Measurements from ENCODE around the gene UNC13A. TPM values are rescaled to one million over a fixed set of nuclear protein-coding genes. Genes with fewer than 3 reads are reported as not detected.

Gene UNC13A
- total RNA-seq, 1 experiment from 2014 or later, result 22.2 TPM

- no peak overlapping the region for H3K27ac ChIP-seq (ENCODE audit: insufficient read length, low read depth, low read length)
- H3K27ac Mint-ChIP-seq, result peak overlapping the region; percentile 70 to 96 (median 83); a peak in 5 of 7 replicates
- H3T11ph ChIP-seq (ENCODE audit: low read length), result no peak overlapping the region
- H3K36me3 Mint-ChIP-seq (ENCODE audit: insufficient read depth in 1 of 3, low read depth in 3 of 3), result peaks cover 8 to 25% (median 22%) of the 10 kb centered on the region in 3 experiments; a peak in 6 of 7 replicates
- TF ChIP-seq, protein P1, sequence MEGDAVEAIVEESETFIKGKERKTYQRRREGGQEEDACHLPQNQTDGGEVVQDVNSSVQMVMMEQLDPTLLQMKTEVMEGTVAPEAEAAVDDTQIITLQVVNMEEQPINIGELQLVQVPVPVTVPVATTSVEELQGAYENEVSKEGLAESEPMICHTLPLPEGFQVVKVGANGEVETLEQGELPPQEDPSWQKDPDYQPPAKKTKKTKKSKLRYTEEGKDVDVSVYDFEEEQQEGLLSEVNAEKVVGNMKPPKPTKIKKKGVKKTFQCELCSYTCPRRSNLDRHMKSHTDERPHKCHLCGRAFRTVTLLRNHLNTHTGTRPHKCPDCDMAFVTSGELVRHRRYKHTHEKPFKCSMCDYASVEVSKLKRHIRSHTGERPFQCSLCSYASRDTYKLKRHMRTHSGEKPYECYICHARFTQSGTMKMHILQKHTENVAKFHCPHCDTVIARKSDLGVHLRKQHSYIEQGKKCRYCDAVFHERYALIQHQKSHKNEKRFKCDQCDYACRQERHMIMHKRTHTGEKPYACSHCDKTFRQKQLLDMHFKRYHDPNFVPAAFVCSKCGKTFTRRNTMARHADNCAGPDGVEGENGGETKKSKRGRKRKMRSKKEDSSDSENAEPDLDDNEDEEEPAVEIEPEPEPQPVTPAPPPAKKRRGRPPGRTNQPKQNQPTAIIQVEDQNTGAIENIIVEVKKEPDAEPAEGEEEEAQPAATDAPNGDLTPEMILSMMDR (conservative IDR thresholded peaks at IDR 0.05), result no peak
- no peaks in the 10 kb centered on the region for H3K27me3 ChIP-seq (ENCODE audit: insufficient read depth, low read length)
- no peak overlapping the region for H2AK5ac ChIP-seq (ENCODE audit: insufficient read length, low read length)
- no peaks in the 10 kb centered on the region for H3K9me3 Mint-ChIP-seq
- H2AFZ ChIP-seq (ENCODE audit: low read length), result no peak overlapping the region
- no peak overlapping the region for H3K14ac ChIP-seq (ENCODE audit: insufficient read depth, low read length)
- H3K4me1 ChIP-seq (ENCODE audit: insufficient read depth, low read length), result no peaks in the 10 kb centered on the region
- no peak overlapping the region for H2BK20ac ChIP-seq (ENCODE audit: low read depth, low read length, poor library complexity, severe bottlenecking)
- no peak overlapping the region for H3K56ac ChIP-seq (ENCODE audit: insufficient read length, low read depth, low read length)
- no peak overlapping the region for H3K9ac ChIP-seq (ENCODE audit: extremely low read depth, insufficient read length, low read length)
- 0 out of 5 replicates have a peak overlapping the region, but pooled peaks of 1 of the 2 experiments have one; percentile 62 for H3K4me3 Mint-ChIP-seq
- peaks cover 0 to 15% of the 10 kb centered on the region in 2 experiments; a peak in 2 of 4 replicates for H3K4me1 Mint-ChIP-seq
- no peaks in the 10 kb centered on the region for H3K79me1 ChIP-seq (ENCODE audit: insufficient read depth, low read depth, low read length, poor library complexity, severe bottlenecking)
- H2BK5ac ChIP-seq (ENCODE audit: insufficient read length, low read length), result no peak overlapping the region
- H3K9me3 ChIP-seq (ENCODE audit: control insufficient read depth, low read depth, low read length), result no peaks in the 10 kb centered on the region
- H2BK120ac ChIP-seq (ENCODE audit: low read depth, low read length, poor library complexity, severe bottlenecking), result no peak overlapping the region
- no peaks in the 10 kb centered on the region for H3K27me3 Mint-ChIP-seq (ENCODE audit: low read depth)
- DNase-seq, result no peak
- no peak overlapping the region for H3K4ac ChIP-seq (ENCODE audit: low read depth, low read length)
- no peak overlapping the region for H4K91ac ChIP-seq (ENCODE audit: insufficient read length, low read depth, low read length)
- H2BK15ac ChIP-seq (ENCODE audit: low read depth, low read length), result no peak overlapping the region
- no peak overlapping the region for H4K5ac ChIP-seq (ENCODE audit: insufficient read length, low read depth, low read length)
- H4K20me1 ChIP-seq (ENCODE audit: control insufficient read depth, insufficient read depth, insufficient read length), result peaks cover 2% of the 10 kb centered on the region
- H3K79me2 ChIP-seq (ENCODE audit: insufficient read depth, low read length), result no peaks in the 10 kb centered on the region
- no peaks in the 10 kb centered on the region for H3K23me2 ChIP-seq (ENCODE audit: insufficient read length, low read depth, low read length, poor library complexity, severe bottlenecking)
- H2BK12ac ChIP-seq (ENCODE audit: insufficient read length, low read depth, low read length), result no peak overlapping the region
- no peak overlapping the region for H3K18ac ChIP-seq (ENCODE audit: insufficient read length, low read depth, low read length)
- H3K4me2 ChIP-seq (ENCODE audit: insufficient read depth, insufficient read length, low read length), result no peak overlapping the region
- H4K8ac ChIP-seq (replicated peaks; ENCODE audit: insufficient read length, low read depth, low read length), result no peak overlapping the region
- no peak overlapping the region for H3K23ac ChIP-seq (ENCODE audit: insufficient read length, low read depth, low read length)
- WGBS (ENCODE audit: extremely low coverage, insufficient read length, low lambda C conversion rate), result no CpG with 5 or more reads among the region's 11 CpGs
Observed at GRCh38 chr19:17616686-17616960, 71.5 kb downstream of the UNC13A start.

All from H9 (cell line).